Measurements from ENCODE around the gene HTR3A. TPM values are rescaled to one million over a fixed set of nuclear protein-coding genes. Genes with fewer than 3 reads are reported as not detected.

The HTR3A gene
- total and polyA plus RNA-seq, 7 experiments from 2014 or later = not detected

DNA sequence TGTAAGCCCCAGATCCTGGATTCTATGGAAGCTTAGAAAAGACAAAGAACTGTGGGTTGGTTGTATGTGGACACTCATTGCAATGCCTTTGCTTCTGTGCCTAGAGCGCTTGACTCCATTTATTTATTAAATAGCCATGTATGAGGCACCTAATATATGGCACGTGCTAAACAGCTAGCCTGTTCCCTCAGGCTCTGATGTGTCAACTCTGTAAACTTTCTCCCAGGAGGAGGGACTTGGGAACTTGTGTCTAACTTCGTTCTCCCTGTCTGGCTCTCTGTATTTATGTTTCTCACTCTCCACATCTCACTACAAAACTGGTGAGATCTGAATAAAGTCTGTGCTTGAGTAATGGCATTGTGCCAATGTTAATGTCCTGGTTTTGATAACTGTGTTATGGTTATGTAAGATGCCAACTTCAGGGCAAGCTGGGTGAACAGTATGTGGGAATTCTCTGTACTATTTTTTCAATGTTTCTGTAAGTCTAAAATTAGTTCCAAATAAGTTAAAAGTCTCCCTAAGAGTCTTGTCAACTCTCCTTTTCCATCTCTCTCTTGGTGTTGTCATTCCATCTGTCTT, 50.5 kb downstream of the HTR3A start:
- Histone ChIP-seq H3K4me1 (ENCODE audit: control insufficient read depth in 2 of 2, insufficient read depth in 2 of 2, low read length in 2 of 2) (no peaks in the 10 kb centered on the region), H3K27me3 (ENCODE audit: control insufficient read depth in 2 of 2, insufficient read depth in 2 of 2, low read length in 2 of 2) (peaks cover 0 to 3% of the 10 kb centered on the region in 2 donors), H3K9me3 (ENCODE audit: control insufficient read depth in 2 of 3, low read length in 3 of 3) (no peaks in the 10 kb centered on the region), H3K36me3 (ENCODE audit: control insufficient read depth in 2 of 3, insufficient read depth in 3 of 3, low read length in 3 of 3) (no peaks in the 10 kb centered on the region), H3K27ac (ENCODE audit: low read depth, low read length) (no peak overlapping the region), H3K4me3 (ENCODE audit: low read length) (no peak overlapping the region)
- Mint-ChIP-seq H3K4me1 (peaks cover 0 to 16% (median 8%) of the 10 kb centered on the region in 7 donors), H3K36me3 (no peaks in the 10 kb centered on the region), H3K27me3 (peaks cover 0 to 23% (median 6%) of the 10 kb centered on the region in 5 donors), H3K4me3 (no peak overlapping the region), H3K27ac (no peak overlapping the region), H3K9me3 (no peaks in the 10 kb centered on the region)
- intact Hi-C loops (cut with micrococcal nuclease) = no loop called here
- no peak for DNase-seq
- POLR2A ChIA-PET = no interaction called here
- CTCF ChIA-PET = interaction anchor here (0.8 to 15.2 kb wide), 3 partner anchors 11 to 237 kb away, joined by 3 to 148 read pairs (median 3); no protein-coding TSS in a partner anchor
- ATAC-seq = no peak

- Histone ChIP-seq H3K27ac (ENCODE audit: low read depth, low read length) (no peak overlapping the region), H3K27me3 (ENCODE audit: control insufficient read depth in 2 of 2, insufficient read depth in 2 of 2, low read length in 2 of 2) (peaks cover 0 to 3% of the 10 kb centered on the region in 2 donors), H3K4me3 (ENCODE audit: low read length) (no peak overlapping the region), H3K36me3 (ENCODE audit: control insufficient read depth in 2 of 3, insufficient read depth in 3 of 3, low read length in 3 of 3) (no peaks in the 10 kb centered on the region), H3K4me1 (ENCODE audit: control insufficient read depth in 2 of 2, insufficient read depth in 2 of 2, low read length in 2 of 2) (no peaks in the 10 kb centered on the region), H3K9me3 (ENCODE audit: control insufficient read depth in 2 of 3, low read length in 3 of 3) (no peaks in the 10 kb centered on the region)
- Mint-ChIP-seq H3K9me3 (no peaks in the 10 kb centered on the region), H3K36me3 (no peaks in the 10 kb centered on the region), H3K4me1 (peaks cover 0 to 16% (median 8%) of the 10 kb centered on the region in 7 donors), H3K27me3 (peaks cover 0 to 25% (median 12%) of the 10 kb centered on the region in 5 donors), H3K4me3 (no peak overlapping the region), H3K27ac (no peak overlapping the region)
- ChIA-PET POLR2A (no interaction called here), CTCF (interaction anchor here (0.9 to 15.2 kb wide), 3 partner anchors 10 to 236 kb away, joined by 3 to 148 read pairs (median 7); no protein-coding TSS in a partner anchor)
- DNase-seq = peak in 7 of 9 donors; percentile 7 to 32 (median 22)
- ATAC-seq = peak; percentile 72
- intact Hi-C loops (cut with micrococcal nuclease) = loop anchor here in 1 of 2 donors (2.0 kb wide), 1 partner anchor 234 kb away; no protein-coding TSS in a partner anchor
Measured at GRCh38 chr11:114026355-114026754, 51.4 kb downstream of the HTR3A start.

DNA sequence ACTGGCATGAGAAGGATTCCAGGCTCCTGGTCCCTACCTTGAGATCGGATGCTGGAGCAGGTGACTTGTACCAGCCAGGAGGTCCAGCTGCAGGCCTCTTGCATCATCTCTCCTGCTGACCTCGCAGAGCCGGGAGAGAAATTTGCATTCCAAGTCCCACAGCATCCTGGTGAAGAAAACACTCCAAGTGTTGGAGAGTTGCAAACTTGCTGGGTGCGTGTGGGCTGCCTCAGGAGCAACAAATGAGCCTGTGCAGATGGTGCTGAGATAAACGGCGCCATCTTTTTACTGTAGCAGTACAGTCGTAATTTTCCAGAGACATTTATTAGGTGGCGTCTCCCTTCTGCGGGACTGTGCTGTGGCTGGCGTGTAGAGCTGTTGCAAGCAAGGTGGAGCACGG, 52.5 kb downstream of the HTR3A start:
- Histone ChIP-seq H3K27ac (ENCODE audit: low read depth, low read length) (no peak overlapping the region), H3K36me3 (ENCODE audit: control insufficient read depth in 2 of 3, insufficient read depth in 3 of 3, low read length in 3 of 3) (no peaks in the 10 kb centered on the region), H3K9me3 (ENCODE audit: control insufficient read depth in 2 of 3, low read length in 3 of 3) (no peaks in the 10 kb centered on the region), H3K27me3 (ENCODE audit: control insufficient read depth in 2 of 2, insufficient read depth in 2 of 2, low read length in 2 of 2) (peaks cover 0 to 3% of the 10 kb centered on the region in 2 donors), H3K4me3 (ENCODE audit: low read length) (no peak overlapping the region), H3K4me1 (ENCODE audit: control insufficient read depth in 2 of 2, insufficient read depth in 2 of 2, low read length in 2 of 2) (no peaks in the 10 kb centered on the region)
- DNase-seq (no peak), ATAC-seq (no peak)
- Mint-ChIP-seq H3K36me3 (no peaks in the 10 kb centered on the region), H3K9me3 (no peaks in the 10 kb centered on the region), H3K27ac (no peak overlapping the region), H3K4me3 (no peak overlapping the region), H3K4me1 (peaks cover 0 to 16% (median 8%) of the 10 kb centered on the region in 7 donors), H3K27me3 (peaks cover 0 to 25% (median 12%) of the 10 kb centered on the region in 5 donors)
- CTCF ChIA-PET = interaction anchor here (1.7 to 15.2 kb wide), 2 partner anchors 169 to 235 kb away, joined by 7 to 148 read pairs; no protein-coding TSS in a partner anchor
- intact Hi-C loops (cut with micrococcal nuclease) = loop anchor here in 1 of 2 donors (2.0 kb wide), 1 partner anchor 233 kb away; no protein-coding TSS in a partner anchor
- POLR2A ChIA-PET = interaction anchor here (0.6 kb wide), 1 partner anchor 11 kb away, joined by 4 read pairs; no protein-coding TSS in a partner anchor

DNA sequence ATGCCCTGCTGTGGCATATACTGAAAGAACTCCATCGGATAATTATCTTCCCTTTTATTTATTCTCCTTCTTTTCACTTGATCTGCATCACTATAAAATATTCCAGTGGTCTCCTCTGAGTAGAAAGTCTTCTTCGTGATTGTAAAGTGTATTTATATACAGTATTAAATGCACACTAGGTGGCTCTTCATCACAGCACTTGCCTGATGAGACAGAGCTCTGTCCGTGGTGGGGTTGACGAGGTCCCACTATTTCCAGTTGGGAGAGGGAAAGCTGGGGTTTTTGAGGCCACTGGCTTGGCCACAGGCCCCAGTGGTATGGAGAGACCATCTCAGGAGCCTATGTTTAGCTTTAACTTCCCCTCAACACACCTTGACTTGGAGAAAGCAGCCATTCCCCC, 53.0 kb downstream of the HTR3A start:
- no peaks in the 10 kb centered on the region for H3K36me3 Mint-ChIP-seq
- no peak for DNase-seq
- Histone ChIP-seq H3K4me1 (ENCODE audit: control insufficient read depth in 2 of 2, insufficient read depth in 2 of 2, low read length in 2 of 2) (no peaks in the 10 kb centered on the region), H3K4me3 (ENCODE audit: low read length) (no peak overlapping the region), H3K36me3 (ENCODE audit: control insufficient read depth in 2 of 3, insufficient read depth in 3 of 3, low read length in 3 of 3) (no peaks in the 10 kb centered on the region), H3K9me3 (ENCODE audit: control insufficient read depth in 2 of 3, low read length in 3 of 3) (no peaks in the 10 kb centered on the region), H3K27ac (ENCODE audit: low read depth, low read length) (no peak overlapping the region), H3K27me3 (ENCODE audit: control insufficient read depth in 2 of 2, insufficient read depth in 2 of 2, low read length in 2 of 2) (peaks cover 0 to 3% of the 10 kb centered on the region in 2 donors)
- ChIA-PET CTCF (interaction anchor here (1.0 to 15.2 kb wide), 3 partner anchors 37 to 234 kb away, joined by 3 to 148 read pairs (median 7); no protein-coding TSS in a partner anchor), POLR2A (interaction anchor here (0.6 kb wide), 1 partner anchor 10 kb away, joined by 4 read pairs; no protein-coding TSS in a partner anchor)
- no peak overlapping the region for H3K4me3 Mint-ChIP-seq
- no peak for ATAC-seq
- intact Hi-C loops (cut with micrococcal nuclease) = loop anchor here in 1 of 2 donors (2.0 kb wide), 1 partner anchor 233 kb away; no protein-coding TSS in a partner anchor
- H3K4me1 Mint-ChIP-seq = peaks cover 0 to 16% (median 8%) of the 10 kb centered on the region in 7 donors
- H3K27ac Mint-ChIP-seq = no peak overlapping the region
- peaks cover 0 to 25% (median 12%) of the 10 kb centered on the region in 5 donors for H3K27me3 Mint-ChIP-seq
- H3K9me3 Mint-ChIP-seq = no peaks in the 10 kb centered on the region

DNA sequence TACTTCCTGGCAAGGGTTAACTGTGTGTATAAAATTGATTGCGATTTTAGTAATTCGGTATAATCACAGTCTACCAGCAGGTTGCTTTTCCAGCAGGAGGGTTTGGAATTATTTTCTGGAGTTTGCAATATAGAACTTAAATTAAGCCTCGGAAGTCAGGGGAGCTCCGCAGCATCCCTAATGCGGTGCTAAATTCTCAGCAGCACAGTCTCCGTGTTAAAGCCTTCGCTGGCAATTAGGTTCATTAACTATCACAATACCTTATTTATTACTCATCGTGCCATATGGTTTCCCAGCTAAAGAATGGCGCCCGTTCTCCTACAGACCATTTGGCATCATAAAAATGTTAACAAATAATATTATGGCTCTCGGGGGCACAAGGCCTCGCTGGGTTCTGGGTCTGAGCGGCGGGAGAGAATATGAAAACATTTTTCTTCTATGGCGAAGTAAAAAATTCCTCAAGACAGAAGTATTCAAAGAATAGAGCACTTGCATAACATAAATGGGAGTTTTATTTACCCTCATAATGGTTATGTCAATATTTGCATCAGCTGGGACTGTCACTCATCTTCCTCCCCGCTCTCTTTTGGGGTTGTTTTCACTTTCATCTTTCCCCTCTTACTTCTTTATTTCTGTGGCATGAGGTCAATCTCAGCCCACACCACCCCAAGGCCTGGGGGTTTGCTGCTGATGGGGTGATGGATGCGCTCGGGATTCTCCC, 56.5 kb downstream of the HTR3A start:
- CTCF ChIA-PET = interaction anchor here (15.2 kb wide), 1 partner anchor 231 kb away, joined by 148 read pairs; no protein-coding TSS in a partner anchor
- Mint-ChIP-seq H3K27me3 (peaks cover 0 to 31% (median 13%) of the 10 kb centered on the region in 5 donors), H3K9me3 (no peaks in the 10 kb centered on the region), H3K27ac (no peak overlapping the region), H3K36me3 (no peaks in the 10 kb centered on the region), H3K4me3 (no peak overlapping the region), H3K4me1 (peaks cover 0 to 11% (median 5%) of the 10 kb centered on the region in 7 donors)
- peaks cover 0 to 1% of the 10 kb centered on the region in 2 donors for H3K4me1 ChIP-seq (ENCODE audit: control insufficient read depth in 2 of 2, insufficient read depth in 2 of 2, low read length in 2 of 2)
- POLR2A ChIA-PET = no interaction called here
- no peaks in the 10 kb centered on the region for H3K9me3 ChIP-seq (ENCODE audit: control insufficient read depth in 2 of 3, low read length in 3 of 3)
- H3K36me3 ChIP-seq (ENCODE audit: control insufficient read depth in 2 of 3, insufficient read depth in 3 of 3, low read length in 3 of 3) = no peaks in the 10 kb centered on the region
- no peak for ATAC-seq
- DNase-seq = no peak
- H3K27me3 ChIP-seq (ENCODE audit: control insufficient read depth in 2 of 2, insufficient read depth in 2 of 2, low read length in 2 of 2) = peaks cover 0 to 3% of the 10 kb centered on the region in 2 donors
- intact Hi-C loops (cut with micrococcal nuclease) = no loop called here
- no peak overlapping the region for H3K4me3 ChIP-seq (ENCODE audit: low read length)
- no peak overlapping the region for H3K27ac ChIP-seq (ENCODE audit: low read depth, low read length)

- H3K4me3 ChIP-seq (ENCODE audit: low read length) = no peak overlapping the region
- ChIA-PET POLR2A (no interaction called here), CTCF (interaction anchor here (15.2 kb wide), 1 partner anchor 230 kb away, joined by 148 read pairs; no protein-coding TSS in a partner anchor)
- no peaks in the 10 kb centered on the region for H3K36me3 ChIP-seq (ENCODE audit: control insufficient read depth in 2 of 3, insufficient read depth in 3 of 3, low read length in 3 of 3)
- peaks cover 0 to 5% (median 0%) of the 10 kb centered on the region in 7 donors for H3K4me1 Mint-ChIP-seq
- H3K9me3 ChIP-seq (ENCODE audit: control insufficient read depth in 2 of 3, low read length in 3 of 3) = no peaks in the 10 kb centered on the region
- H3K27me3 ChIP-seq (ENCODE audit: control insufficient read depth in 2 of 2, insufficient read depth in 2 of 2, low read length in 2 of 2) = peaks cover 0 to 3% of the 10 kb centered on the region in 2 donors
- peaks cover 0 to 31% (median 13%) of the 10 kb centered on the region in 5 donors for H3K27me3 Mint-ChIP-seq
- ATAC-seq (no peak), DNase-seq (no peak)
- peak overlapping the region in 1 of 9 donors; percentile 36 for H3K27ac Mint-ChIP-seq
- H3K9me3 Mint-ChIP-seq = no peaks in the 10 kb centered on the region
- H3K4me3 Mint-ChIP-seq = no peak overlapping the region
- no peak overlapping the region for H3K27ac ChIP-seq (ENCODE audit: low read depth, low read length)
- peaks cover 0 to 3% of the 10 kb centered on the region in 2 donors for H3K4me1 ChIP-seq (ENCODE audit: control insufficient read depth in 2 of 2, insufficient read depth in 2 of 2, low read length in 2 of 2)
- H3K36me3 Mint-ChIP-seq = no peaks in the 10 kb centered on the region
- intact Hi-C loops (cut with micrococcal nuclease) = no loop called here
Measured at GRCh38 chr11:114031967-114032320, 57.0 kb downstream of the HTR3A start.
